Type B pancreatic cell (in vitro differentiated cells): ENCODE measurements around the gene CPNE2. TPM values are rescaled to one million over a fixed set of nuclear protein-coding genes. Genes with fewer than 3 reads are reported as not detected.
"Not testable (repeated sequence)": the region's sequence is repeated elsewhere in the genome, so short reads cannot be mapped to it uniquely, and the experiment has no call there.

Experiments
- DNase-seq: peaks from one replicate; pipeline ENCODE4 v3.0.0; 2021; ENCODE audit warnings: mixed read lengths; ENCODE audit not compliant: unreplicated experiment; ENCODE audit errors: extremely low spot score
- H3K27ac Mint-ChIP-seq: 2 replicates; pipeline ENCODE4 v1.8.0; 2021; ENCODE audit warnings: mild to moderate bottlenecking, mixed read lengths
- H3K27me3 Mint-ChIP-seq: 2 replicates; pipeline ENCODE4 v1.8.0; 2021; ENCODE audit warnings: mixed read lengths
- H3K36me3 Mint-ChIP-seq: 2 replicates; pipeline ENCODE4 v1.8.0; 2021; ENCODE audit warnings: mixed read lengths
- H3K4me1 Mint-ChIP-seq: one replicate; pipeline ENCODE4 v1.8.0; 2021; ENCODE audit warnings: mixed read lengths; ENCODE audit not compliant: unreplicated experiment
- H3K4me3 Mint-ChIP-seq: 2 replicates; pipeline ENCODE4 v1.8.0; 2021; ENCODE audit warnings: mild to moderate bottlenecking, mixed read lengths
- H3K9me3 Mint-ChIP-seq: 2 replicates; pipeline ENCODE4 v1.8.0; 2021; ENCODE audit warnings: mixed read lengths
- total RNA-seq: library from RNA; stranded (reverse); gene quantifications from 2 replicates; pipeline ENCODE4 v1.2.1, GENCODE V29; 2021; ENCODE audit warnings: low replicate concordance
- TF ChIP-seq, protein P1 (sequence below): fragments of 200-600 bp; sonication (generic); conservative IDR thresholded peaks from 2 replicates; pipeline ENCODE4 v1.5.0; 2021; ENCODE audit warnings: antibody characterized with exemption, mild to moderate bottlenecking

The CPNE2 gene
- total RNA-seq, 1 donor from 2014 or later: 28.8 TPM

DNA sequence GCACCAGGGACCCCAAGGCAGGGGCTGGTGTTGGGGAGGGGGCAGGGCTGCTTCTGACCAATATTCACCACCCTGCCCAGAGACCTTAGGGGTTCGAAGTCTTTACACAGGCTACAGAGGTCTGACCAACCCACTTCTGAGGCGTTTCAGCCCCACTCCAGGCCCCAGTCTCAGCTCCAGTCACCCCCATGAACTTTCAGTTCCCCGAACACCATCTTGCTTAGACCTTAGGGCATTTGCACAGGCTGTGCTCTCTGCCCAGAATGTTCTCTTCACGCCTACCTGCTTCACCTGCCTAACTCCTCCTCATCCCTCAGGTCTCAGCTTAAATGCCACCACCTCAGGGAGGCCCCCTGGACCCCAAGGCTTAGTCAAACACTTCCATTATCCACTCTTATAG, 25.8 kb upstream of the CPNE2 start:
- no peak overlapping the region for H3K27ac Mint-ChIP-seq
- H3K27me3 Mint-ChIP-seq: peaks cover 5% of the 10 kb centered on the region
- TF ChIP-seq, protein P1, sequence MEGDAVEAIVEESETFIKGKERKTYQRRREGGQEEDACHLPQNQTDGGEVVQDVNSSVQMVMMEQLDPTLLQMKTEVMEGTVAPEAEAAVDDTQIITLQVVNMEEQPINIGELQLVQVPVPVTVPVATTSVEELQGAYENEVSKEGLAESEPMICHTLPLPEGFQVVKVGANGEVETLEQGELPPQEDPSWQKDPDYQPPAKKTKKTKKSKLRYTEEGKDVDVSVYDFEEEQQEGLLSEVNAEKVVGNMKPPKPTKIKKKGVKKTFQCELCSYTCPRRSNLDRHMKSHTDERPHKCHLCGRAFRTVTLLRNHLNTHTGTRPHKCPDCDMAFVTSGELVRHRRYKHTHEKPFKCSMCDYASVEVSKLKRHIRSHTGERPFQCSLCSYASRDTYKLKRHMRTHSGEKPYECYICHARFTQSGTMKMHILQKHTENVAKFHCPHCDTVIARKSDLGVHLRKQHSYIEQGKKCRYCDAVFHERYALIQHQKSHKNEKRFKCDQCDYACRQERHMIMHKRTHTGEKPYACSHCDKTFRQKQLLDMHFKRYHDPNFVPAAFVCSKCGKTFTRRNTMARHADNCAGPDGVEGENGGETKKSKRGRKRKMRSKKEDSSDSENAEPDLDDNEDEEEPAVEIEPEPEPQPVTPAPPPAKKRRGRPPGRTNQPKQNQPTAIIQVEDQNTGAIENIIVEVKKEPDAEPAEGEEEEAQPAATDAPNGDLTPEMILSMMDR: no peak
- no peaks in the 10 kb centered on the region for H3K9me3 Mint-ChIP-seq
- DNase-seq: no peak
- H3K4me1 Mint-ChIP-seq: peaks cover 4% of the 10 kb centered on the region
- H3K4me3 Mint-ChIP-seq: no peak overlapping the region
- H3K36me3 Mint-ChIP-seq: no peaks in the 10 kb centered on the region

DNA sequence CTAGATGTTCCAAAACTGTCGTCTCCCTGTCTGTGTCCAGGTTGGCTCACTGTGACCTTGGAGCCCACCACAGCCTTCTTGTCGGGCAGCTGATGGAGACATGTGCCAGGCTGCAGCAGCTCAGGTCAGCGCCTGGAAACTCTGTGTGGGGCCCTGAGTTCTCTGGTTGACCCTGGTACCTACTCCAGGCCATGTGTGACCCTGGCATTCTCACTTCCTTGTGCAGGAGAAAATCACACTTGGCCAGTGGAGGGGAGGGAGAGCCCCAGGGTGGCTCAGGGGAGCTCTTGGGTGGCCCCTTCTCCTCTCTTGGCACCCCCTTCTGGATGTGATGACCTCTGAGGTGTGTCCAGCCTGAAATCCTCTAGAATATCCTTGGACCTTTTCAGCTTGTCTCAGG, 25.0 kb upstream of the CPNE2 start:
- H3K9me3 Mint-ChIP-seq: no peaks in the 10 kb centered on the region
- DNase-seq: no peak
- H3K4me3 Mint-ChIP-seq: no peak overlapping the region
- no peak overlapping the region for H3K27ac Mint-ChIP-seq
- TF ChIP-seq, protein P1: no peak
- peaks cover 9% of the 10 kb centered on the region for H3K27me3 Mint-ChIP-seq
- peaks cover 5% of the 10 kb centered on the region for H3K4me1 Mint-ChIP-seq
- no peaks in the 10 kb centered on the region for H3K36me3 Mint-ChIP-seq

DNA sequence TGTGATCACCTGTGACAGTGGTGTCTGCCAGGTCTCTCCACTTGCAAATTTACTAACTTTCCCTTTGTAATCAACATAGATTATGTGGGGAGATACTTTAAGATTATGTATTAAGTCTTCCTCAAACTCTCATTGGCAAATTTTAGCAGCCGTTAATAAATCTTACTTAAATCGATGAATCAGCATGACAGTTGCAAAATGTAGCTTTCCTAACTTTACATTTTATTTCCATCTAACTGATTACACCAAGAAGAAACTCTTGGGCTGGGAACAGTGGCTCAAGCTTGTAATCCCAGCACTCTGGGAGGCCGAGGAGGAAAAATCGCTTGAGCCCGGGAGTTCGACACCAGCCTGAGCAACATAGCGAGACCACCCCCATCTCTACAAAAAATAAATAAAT, 23.3 kb upstream of the CPNE2 start:
- no peak for DNase-seq
- peaks cover 13% of the 10 kb centered on the region for H3K4me1 Mint-ChIP-seq
- no peaks in the 10 kb centered on the region for H3K9me3 Mint-ChIP-seq
- TF ChIP-seq, protein P1: no peak
- no peak overlapping the region for H3K27ac Mint-ChIP-seq
- peaks cover 6% of the 10 kb centered on the region for H3K27me3 Mint-ChIP-seq
- H3K4me3 Mint-ChIP-seq: no peak overlapping the region
- no peaks in the 10 kb centered on the region for H3K36me3 Mint-ChIP-seq

DNA sequence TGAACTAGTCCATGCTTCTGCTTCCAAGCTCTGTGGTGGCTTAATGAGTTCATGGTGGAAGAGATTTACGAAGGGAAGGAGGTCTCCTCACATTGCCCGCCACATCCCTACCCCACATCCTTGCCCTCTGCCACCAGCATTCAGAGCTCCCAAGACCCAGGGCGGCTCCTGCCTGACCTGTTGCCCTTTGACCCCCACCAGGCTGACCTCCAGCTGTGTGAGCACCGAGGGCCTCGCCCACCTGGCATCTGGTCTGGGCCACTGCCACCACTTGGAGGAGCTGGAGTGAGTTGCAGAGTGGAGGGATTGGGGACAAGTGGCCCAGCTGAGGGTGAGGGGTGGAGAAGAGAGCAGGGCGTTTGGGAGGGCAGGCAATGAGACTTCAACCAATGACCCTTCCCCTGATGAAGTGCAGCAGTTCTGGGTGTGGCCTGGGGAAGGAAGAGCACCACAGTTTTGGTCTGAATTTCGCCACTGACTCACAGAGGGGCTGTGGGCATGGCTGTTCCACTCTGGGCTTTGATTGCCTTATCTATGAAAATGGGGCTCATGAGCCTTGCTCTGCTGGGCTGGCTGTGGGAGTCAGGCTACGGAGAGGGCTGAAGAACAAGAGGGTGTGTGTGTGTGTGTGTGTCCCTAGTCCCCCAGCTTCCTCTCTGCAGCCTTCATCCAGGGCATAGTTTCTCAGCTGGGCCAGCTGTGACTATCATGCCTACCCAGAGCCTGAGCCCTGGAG, 22.6 kb upstream of the CPNE2 start:
- Mint-ChIP-seq H3K4me3 (no peak overlapping the region), H3K36me3 (no peaks in the 10 kb centered on the region), H3K4me1 (peaks cover 13% of the 10 kb centered on the region), H3K9me3 (no peaks in the 10 kb centered on the region), H3K27me3 (peaks cover 6% of the 10 kb centered on the region), H3K27ac (no peak overlapping the region)
- DNase-seq: no peak
- TF ChIP-seq, protein P1: no peak

DNA sequence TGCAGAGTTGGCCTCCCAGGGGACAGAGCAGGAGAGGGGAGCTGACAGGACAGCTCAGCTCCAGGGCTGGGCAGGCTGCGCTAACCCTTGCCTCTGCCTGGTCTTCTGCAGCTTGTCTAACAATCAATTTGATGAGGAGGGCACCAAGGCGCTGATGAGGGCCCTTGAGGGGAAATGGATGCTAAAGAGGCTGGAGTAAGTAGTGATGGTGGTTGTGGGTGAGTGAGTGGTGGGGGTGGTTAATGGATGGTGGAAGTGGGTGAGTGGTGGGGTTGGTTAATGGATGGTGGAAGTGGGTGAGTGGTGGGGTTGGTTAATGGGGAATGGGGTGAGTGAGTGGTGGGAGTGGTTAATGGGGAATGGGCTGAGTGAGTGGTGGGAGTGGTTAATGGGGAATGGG, 22.0 kb upstream of the CPNE2 start:
- no peak overlapping the region for H3K4me3 Mint-ChIP-seq
- peaks cover 13% of the 10 kb centered on the region for H3K4me1 Mint-ChIP-seq
- TF ChIP-seq, protein P1: no peak
- H3K36me3 Mint-ChIP-seq: no peaks in the 10 kb centered on the region
- no peaks in the 10 kb centered on the region for H3K9me3 Mint-ChIP-seq
- DNase-seq: no peak
- H3K27me3 Mint-ChIP-seq: peaks cover 6% of the 10 kb centered on the region
- no peak overlapping the region for H3K27ac Mint-ChIP-seq

DNA sequence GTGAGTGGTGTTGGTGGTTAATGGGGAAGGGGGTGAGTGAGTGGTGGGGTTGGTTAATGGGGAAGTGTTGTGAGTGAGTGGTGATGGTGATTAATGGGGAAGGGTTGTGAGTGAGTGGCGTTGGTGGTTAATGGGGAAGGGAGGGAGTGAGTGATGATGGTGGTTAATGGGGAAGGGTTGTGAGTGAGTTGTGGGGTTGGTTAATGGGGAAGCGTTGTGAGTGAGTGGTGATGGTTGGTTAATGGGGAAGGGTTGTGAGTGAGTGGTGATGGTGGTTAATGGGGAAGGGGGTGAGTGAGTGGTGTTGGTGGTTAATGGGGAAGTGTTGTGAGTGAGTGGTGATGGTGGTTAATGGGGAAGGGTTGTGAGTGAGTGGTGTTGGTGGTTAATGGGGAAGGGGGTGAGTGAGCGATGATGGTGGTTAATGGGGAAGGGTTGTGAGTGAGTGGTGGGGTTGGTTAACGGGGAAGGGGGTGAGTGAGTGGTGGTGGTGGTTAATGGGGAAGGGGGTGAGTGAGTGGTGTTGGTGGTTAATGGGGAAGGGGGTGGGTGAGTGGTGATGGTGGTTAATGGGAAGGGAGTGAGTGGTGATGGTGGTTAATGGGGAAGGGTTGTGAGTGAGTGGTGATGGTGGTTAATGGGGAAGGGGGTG, 21.2 kb upstream of the CPNE2 start:
- H3K9me3 Mint-ChIP-seq, H3K36me3 Mint-ChIP-seq, H3K27me3 Mint-ChIP-seq, H3K27ac Mint-ChIP-seq, DNase-seq, H3K4me3 Mint-ChIP-seq: not testable (repeated sequence)
- H3K4me1 Mint-ChIP-seq: peaks cover 13% of the 10 kb centered on the region
